ENCODE data around the gene CNTD1.

GRCh38 chr17:42821176-42821575, 22.5 kb downstream of the CNTD1 start:
- TF ChIP-seq, protein P1, sequence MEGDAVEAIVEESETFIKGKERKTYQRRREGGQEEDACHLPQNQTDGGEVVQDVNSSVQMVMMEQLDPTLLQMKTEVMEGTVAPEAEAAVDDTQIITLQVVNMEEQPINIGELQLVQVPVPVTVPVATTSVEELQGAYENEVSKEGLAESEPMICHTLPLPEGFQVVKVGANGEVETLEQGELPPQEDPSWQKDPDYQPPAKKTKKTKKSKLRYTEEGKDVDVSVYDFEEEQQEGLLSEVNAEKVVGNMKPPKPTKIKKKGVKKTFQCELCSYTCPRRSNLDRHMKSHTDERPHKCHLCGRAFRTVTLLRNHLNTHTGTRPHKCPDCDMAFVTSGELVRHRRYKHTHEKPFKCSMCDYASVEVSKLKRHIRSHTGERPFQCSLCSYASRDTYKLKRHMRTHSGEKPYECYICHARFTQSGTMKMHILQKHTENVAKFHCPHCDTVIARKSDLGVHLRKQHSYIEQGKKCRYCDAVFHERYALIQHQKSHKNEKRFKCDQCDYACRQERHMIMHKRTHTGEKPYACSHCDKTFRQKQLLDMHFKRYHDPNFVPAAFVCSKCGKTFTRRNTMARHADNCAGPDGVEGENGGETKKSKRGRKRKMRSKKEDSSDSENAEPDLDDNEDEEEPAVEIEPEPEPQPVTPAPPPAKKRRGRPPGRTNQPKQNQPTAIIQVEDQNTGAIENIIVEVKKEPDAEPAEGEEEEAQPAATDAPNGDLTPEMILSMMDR (conservative IDR thresholded peaks at IDR 0.05; ENCODE audit: low read depth in 2 of 2): no peak
- TF ChIP-seq EZH2phosphoT487 (IDR thresholded peaks at IDR 0.05; ENCODE audit: unreplicated experiment) (no peak), CREB1 (CRISPR knock-in tag; IDR thresholded peaks at IDR 0.05; ENCODE audit: low read depth) (no peak)
